GM19043 (cell line): Measurements from ENCODE around the gene SUPT20H.

Experiments
- ATAC-seq: cut with Tn5 transposase; IDR thresholded peaks from one replicate; pipeline ENCODE4 v1.9.1; 2021; ENCODE audit warnings: low read depth; ENCODE audit not compliant: unreplicated experiment

The SUPT20H gene

DNA sequence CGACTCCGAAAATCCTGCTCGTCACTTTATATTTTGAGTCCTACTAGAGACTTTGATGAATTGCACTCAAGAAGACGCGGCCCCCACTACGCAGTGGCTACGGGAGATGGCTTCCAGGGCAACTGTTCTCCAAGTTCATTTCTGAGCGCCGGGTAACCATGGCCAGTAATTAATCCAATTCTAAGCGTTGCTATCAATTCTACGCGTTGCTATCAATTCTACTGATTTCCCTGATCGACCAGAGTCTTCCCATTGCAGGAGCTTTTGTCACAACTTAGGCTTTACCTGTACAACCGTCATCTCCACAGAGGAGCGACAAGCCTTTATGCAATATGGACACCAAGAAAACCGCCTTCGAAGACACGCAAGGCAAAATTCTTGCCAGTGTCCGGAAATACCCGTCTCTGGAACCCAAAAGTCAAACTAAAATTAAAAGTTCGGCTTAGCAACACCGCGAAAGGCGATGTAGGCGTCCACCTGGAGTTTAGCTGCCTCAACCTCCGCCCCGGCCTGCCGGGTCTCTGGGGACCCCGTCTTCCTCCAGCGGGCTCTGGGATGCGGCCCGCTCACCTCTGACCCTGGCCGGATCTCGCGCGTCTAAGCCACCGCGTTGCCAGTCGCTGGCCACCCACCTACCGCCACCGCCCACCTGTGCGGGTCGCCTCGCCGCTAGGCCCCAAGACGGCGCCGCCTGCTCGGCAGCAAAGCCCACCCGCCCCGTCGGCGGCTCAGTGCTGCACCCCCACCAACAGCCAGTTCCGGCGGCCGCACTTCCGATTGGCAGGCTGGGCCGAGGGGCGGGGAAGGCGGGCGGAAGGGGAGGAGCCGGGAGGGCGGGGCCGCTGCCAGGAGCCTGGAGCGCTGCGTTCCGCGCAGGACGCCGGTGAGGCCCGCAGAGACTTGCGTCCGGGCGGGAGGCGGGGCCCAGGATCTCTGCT is at the start of gene SUPT20H:
Gene SUPT20H, minus strand, starts transcription at position 779 of the 938 bp plus-strand sequence. CDS start 8,198 bp downstream, outside the sequence.
- peak; percentile 96 for ATAC-seq

DNA sequence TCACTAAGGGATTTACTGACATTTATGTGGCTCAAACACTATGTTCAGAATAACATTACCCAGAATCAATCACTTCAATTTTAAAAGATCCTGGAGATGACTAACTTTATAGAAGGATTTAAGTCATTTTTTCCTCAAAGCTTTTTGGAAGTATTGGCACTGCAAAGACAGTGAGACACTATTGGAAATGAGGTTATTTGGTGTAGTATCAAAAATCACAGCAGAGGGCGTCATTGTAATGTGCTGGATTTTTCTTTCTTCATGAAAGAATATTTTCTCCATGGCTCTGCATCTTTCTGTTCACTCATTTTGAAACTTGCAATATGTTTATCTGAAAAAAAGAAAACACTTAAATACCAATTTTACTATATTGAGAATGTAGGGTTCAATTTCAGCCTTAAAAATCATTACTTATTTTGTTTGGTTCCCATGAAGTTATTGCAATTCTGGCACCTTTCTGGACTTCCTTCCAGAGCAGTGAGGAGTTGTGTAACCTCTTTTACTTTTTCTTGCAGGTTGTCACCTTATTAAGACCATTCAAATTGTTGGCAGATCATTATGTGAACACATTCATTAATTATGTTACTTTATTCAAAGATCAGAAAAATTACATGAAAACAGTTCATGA is 49.7 kb upstream of the SUPT20H start:
- ATAC-seq: no peak

DNA sequence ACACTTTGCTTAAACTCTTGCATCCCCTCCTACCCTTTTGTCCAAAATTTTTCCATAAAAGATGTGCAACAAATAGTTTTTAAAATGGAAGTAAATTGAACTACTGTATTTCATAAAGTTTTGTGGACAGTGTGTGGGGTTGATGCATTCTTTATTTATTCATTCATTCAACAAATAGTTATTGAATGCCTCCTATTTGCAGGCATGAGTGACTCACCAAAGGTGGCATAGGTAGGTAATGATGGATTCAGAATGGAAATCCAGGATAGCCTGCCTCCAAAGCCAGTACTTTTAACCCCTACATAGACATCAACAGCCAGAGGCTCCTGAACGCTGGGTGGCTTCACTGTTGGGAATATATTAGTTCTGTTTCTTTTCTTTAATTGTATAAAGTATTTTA is 48.4 kb upstream of the SUPT20H start:
- ATAC-seq: no peak

DNA sequence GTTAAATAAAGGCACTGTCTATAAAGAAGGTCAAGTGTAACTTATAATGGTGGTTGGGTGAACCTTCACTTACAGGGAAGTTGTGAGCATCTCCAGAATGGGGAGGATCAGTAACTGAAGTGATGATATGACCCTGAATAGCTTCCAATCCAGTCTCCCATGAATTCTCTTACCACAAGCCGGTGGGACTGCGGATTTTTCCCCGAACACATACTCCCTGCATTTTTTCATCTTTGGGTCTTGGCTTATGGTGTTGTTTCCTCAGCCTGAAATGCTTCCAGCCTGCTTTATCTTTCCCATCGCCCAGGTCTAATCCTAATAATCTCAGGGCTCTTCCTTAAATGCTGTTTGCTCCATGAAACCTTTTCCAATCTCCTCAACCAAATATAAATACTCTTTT is 48.0 kb upstream of the SUPT20H start:
- ATAC-seq: no peak

GRCh38 chr13:37106642-37107041 is 47.2 kb upstream of the SUPT20H start:
- no peak for ATAC-seq

DNA sequence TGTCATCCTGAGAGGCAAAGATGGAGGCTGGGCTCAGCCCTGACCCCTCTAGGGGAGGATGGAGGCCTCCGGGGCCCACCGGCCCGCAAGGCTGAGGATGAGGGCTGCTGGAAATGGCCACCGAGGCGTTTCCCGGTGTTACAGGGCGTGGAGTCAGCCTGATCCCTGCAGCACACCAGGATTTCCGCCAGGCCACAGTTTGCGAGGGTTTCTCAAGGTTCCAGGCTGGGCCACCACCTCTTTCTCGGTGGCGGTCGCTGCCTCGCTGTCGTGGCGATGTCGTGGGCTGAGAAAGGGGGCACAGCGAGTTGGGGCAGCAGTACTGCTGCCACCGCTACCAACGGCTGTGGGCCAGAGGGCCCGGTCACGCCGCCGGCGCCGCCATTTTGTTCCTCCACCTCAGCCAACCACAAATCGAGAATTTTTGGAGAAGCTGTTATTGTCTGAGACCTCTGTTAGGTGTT is 45.8 kb upstream of the SUPT20H start, which contains the start of gene CSNK1A1L:
Gene CSNK1A1L, minus strand, starts transcription at position 414 of the 464 bp plus-strand sequence. Its CDS starts 408 bp downstream, at position 6.
- ATAC-seq: no peak

GRCh38 chr13:37102896-37103295 is 43.4 kb upstream of the SUPT20H start:
- no peak for ATAC-seq

- ATAC-seq: no peak
Measured at GRCh38 chr13:37101201-37101600, 41.7 kb upstream of the SUPT20H start.

DNA sequence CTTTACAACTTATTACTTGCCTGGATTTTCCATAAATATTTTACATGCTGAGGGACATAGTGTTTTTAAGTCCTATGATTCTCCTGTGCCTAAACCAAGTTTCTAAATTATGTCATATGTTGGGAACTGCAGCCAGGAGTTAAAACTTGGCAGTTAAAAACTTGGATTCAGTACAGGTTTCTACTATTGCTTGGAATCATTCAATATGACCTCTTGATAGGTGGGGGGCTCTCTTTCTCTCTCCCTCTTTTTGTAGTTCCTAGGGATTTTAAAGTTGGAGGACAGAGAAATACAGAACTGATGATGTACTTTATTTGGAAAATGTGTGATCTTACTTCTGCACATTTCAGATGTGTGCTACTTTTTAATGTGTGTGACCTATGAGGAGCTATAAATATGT is 41.2 kb upstream of the SUPT20H start:
- ATAC-seq: no peak

DNA sequence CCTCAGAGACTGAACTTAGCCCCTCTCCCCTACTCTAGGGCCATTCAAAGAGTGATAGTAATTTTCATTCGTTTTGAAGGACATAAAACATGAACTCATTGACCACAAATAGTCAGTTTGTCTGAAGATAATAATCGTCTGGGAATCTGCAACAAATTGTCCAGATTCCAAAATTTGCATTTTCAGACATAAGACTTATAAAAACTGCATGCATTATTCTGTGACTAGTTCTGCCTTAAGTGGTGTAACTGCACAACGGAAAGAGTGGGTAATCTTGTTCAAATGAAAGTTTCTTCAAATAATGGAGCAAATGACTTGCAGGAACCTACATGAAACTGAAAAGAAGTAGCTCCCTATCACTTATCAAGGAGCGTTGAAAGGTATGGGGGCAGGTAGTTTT is 37.6 kb upstream of the SUPT20H start:
- no peak for ATAC-seq

GRCh38 chr13:37094840-37095239 is 35.4 kb upstream of the SUPT20H start:
- ATAC-seq: no peak

DNA sequence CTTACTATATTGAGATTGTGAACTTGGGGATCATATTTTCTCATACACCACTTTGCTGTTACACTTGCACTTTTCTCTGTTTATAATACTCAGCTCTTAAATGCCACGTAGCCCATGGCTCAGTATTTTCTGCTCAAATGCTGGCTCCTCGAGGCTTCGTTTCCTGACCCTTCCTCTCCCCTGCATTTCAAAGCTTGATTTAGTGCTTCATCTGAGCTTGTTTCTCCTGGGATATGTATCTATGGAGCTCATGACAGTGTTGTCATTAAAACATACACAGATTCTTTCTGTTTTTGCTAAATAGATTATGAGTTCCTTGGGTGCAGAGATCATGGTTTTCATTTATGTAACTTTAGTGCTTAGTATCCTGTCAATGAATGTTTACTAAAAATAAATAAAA is 34.6 kb upstream of the SUPT20H start:
- no peak for ATAC-seq

DNA sequence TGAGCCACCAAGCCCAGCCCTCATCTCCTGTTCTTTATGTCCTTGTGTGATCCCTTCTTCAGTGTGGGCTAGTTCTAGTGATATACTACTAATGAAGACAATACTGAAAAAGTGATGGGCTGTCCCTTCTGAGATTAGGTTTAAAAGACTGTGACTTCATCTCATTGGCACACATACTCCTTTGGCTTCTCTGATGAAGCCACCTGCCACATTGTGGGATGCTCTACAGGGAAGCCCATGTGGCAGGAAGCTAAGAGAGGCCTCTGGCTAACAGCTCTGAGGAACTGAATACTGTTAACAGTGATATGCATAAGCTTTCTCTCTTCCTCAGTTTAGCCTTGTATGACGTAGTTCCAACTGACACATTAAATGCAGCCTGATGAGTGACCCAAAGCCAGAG is 32.3 kb upstream of the SUPT20H start:
- ATAC-seq: no peak

GRCh38 chr13:37090912-37091311 is 31.4 kb upstream of the SUPT20H start:
- ATAC-seq: no peak

- ATAC-seq: no peak
Measured at GRCh38 chr13:37089495-37089894, 30.0 kb upstream of the SUPT20H start.

- no peak for ATAC-seq
Measured at GRCh38 chr13:37087486-37087885, 28.0 kb upstream of the SUPT20H start.

GRCh38 chr13:37085606-37086005 is 26.1 kb upstream of the SUPT20H start:
- no peak for ATAC-seq

GRCh38 chr13:37076818-37077217 is 17.3 kb upstream of the SUPT20H start:
- no peak for ATAC-seq

GRCh38 chr13:37075164-37075563 is 15.7 kb upstream of the SUPT20H start:
- no peak for ATAC-seq

GRCh38 chr13:37074703-37075102 is 15.2 kb upstream of the SUPT20H start:
- no peak for ATAC-seq

DNA sequence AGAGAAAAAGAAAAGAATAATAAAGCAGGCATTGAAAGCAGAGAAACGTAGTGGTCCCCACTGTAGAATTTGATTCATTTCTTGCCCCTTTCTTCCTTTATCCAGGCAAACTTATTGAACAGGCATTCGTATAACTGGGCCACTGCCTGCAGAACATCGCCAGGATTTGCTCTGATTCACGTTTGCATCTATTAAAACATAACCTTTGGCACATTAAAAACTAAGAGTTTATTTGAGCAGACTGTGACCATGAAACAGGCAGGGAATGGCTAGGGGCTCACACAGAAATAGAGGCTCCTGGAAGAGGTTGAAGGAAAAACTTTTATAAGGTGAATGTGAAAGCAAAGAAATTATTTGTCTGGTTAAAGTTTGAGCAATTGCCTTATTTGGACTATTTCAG is 12.5 kb upstream of the SUPT20H start:
- no peak for ATAC-seq

- no peak for ATAC-seq
Measured at GRCh38 chr13:37070956-37071355, 11.5 kb upstream of the SUPT20H start.
